ENCODE results near the gene ZFAND6. TPM values are rescaled to one million over a fixed set of nuclear protein-coding genes. Genes with fewer than 3 reads are reported as not detected.

ZFAND6 gene
- 199 and 207 TPM in 2 replicates for total RNA-seq (2013; cell fraction: nucleolus; rRNA removed)
- total RNA-seq (2014; rRNA removed) (166 and 179 TPM in 2 replicates), total RNA-seq (2014; rRNA removed; fragmentation: Illumina TruSeq; extraction: Trizol) (128 and 131 TPM in 2 replicates), total RNA-seq (2021) (71.2 and 78.9 TPM in 2 replicates), polyA plus RNA-seq (2011; rRNA removed) (162 and 175 TPM in 2 replicates), polyA plus RNA-seq (2014; fragmentation: Illumina TruSeq; extraction: Trizol) (118 and 150 TPM in 2 replicates), polyA plus RNA-seq (2014; fragmentation: Nextera tagmentation; extraction: Ambion mirVana) (100 to 1,000 TPM in 1 of 2 experiments, 10 to 100 TPM in 1; 98.1 to 111 TPM), polyA plus RNA-seq (2014; rRNA removed) (142 and 169 TPM in 2 replicates), polyA plus RNA-seq (2016; fragmentation: Nextera tagmentation; extraction: Ambion mirVana) (100 to 1,000 TPM; 171 to 173 TPM), polyA minus RNA-seq (2011; rRNA and poly(A)+ RNA removed) (130 and 193 TPM in 2 replicates), Bru-seq, nascent RNA (percentile 95 among the genes with signal in this experiment), BruChase-seq, experiment 1, labeled RNA remaining after a 6-hour chase (percentile 92 among the genes with signal in this experiment), BruChase-seq, experiment 2, labeled RNA remaining after a 2-hour chase (percentile 95 among the genes with signal in this experiment)
- 32.5 TPM for polyA plus RNA-seq (2011; ENCODE audit: low read depth)
- 103 and 115 TPM in 2 replicates for polyA plus RNA-seq (2011; cell fraction: cytosol; rRNA removed)
- 65.6 and 69.8 TPM in 2 replicates for polyA plus RNA-seq (2011; cell fraction: nucleus; rRNA removed)
- 47.6 and 57.5 TPM in 2 replicates for polyA plus RNA-seq (2012)
- polyA minus RNA-seq (2011; cell fraction: cytosol; rRNA and poly(A)+ RNA removed): 54.8 and 59.5 TPM in 2 replicates
- 57.8 and 77.6 TPM in 2 replicates for polyA minus RNA-seq (2011; cell fraction: nucleus; rRNA and poly(A)+ RNA removed)
- long read RNA-seq, experiment 1, transcript ZFAND6-213 (6 exons, 1,446 nt): minor isoform, 6 of 109 reads
- long read RNA-seq, experiment 1, transcript ZFAND6-212 (7 exons, 1,602 nt): minor isoform, 5 of 109 reads
- long read RNA-seq, experiment 1, transcript ZFAND6-201 (7 exons, 1,814 nt): minor isoform, 23 of 109 reads
- long read RNA-seq, experiment 1, transcript ZFAND6-220 (6 exons, 891 nt): major isoform, 60 of 109 reads
- long read RNA-seq, experiment 1, partial matches to known transcripts: 3 of 109 reads
- long read RNA-seq, experiment 1, other reads (novel, unspliced or antisense): 12 of 109 reads
- long read RNA-seq, experiment 2, transcript ZFAND6-201 (7 exons, 1,814 nt): minor isoform, 59 of 620 reads
- long read RNA-seq, experiment 2, transcript ZFAND6-213 (6 exons, 1,446 nt): minor isoform, 35 of 620 reads
- long read RNA-seq, experiment 2, transcript ZFAND6-220 (6 exons, 891 nt): major isoform, 376 of 620 reads
- long read RNA-seq, experiment 2, transcript ZFAND6-212 (7 exons, 1,602 nt): minor isoform, 23 of 620 reads
- long read RNA-seq, experiment 2, partial matches to known transcripts: 38 of 620 reads
- long read RNA-seq, experiment 2, other reads (novel, unspliced or antisense): 88 of 620 reads

DNA sequence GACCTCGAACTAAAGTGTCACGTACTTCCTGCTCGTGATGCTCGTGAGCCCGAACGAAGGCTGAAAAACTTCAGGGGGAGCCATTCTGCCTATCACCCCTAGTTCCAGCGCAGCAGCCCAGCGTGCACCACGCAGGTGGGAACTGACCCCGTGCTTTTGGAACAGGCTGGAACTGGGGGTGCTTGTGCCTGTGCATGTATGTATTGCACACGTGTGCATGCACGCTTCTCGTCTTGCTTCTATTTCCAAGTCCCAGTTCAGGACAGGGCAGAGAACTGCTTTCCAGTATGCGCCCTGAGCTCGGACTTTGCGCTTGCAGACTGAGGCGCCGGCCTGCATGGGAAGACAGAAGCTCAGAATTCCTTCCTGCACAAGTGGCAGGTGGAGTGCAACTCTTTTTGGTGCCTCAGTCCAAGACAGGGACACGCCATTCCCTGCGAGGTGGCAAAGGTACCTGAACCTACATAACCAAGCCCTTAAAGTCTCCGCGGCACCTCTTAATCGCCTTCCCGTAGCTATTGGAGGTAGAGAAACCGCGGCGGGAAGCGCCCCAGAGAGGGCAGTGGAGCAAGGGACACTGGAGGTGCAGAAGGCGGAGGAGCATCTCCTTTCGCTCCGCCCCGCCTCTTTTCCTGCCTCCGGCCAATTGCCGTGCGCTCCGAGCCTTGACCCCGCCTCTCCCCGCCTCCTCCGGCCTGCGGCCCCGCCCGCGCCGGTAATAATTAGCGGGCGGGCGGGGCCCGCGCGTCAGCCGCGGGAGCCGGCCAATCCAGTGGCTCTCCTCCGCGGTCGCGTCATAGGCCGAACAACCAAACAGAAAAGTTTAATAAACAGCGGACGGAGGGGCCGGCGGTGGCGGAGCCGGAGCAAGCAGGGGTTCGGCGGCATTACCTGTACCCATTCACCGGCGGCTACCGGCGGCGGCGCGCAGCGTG lies at the start of gene ZFAND6:
TSS of gene ZFAND6 (plus strand) at position 826 of the 935 bp plus-strand sequence. CDS start 60,669 bp downstream, outside the sequence.
- Histone ChIP-seq H3K79me2 (ENCODE audit: control insufficient read depth, insufficient read depth, low read length) (peaks cover 44% of the 10 kb centered on the region), H3K4me3 (peak within 1 kb of the TSS; percentile 98), H2AFZ (ENCODE audit: control insufficient read depth, low read depth, low read length) (peak within 1 kb of the TSS; percentile 92), H3K27ac (ENCODE audit: control insufficient read depth, insufficient read depth) (peak within 1 kb of the TSS; percentile 88), H3K27me3 (replicated peaks in 1 of 2; ENCODE audit: control insufficient read depth in 2 of 2, insufficient read depth in 2 of 2, low read length in 1 of 2) (no peaks in the 10 kb centered on the region), H3K4me2 (ENCODE audit: control insufficient read depth, insufficient read depth) (peak within 1 kb of the TSS; percentile 100), H3K9me3 (replicated peaks; ENCODE audit: control insufficient read depth, insufficient read depth, low read length) (no peaks in the 10 kb centered on the region), H4K20me1 (ENCODE audit: control insufficient read depth, insufficient read depth) (no peaks in the 10 kb centered on the region), H3K4me1 (ENCODE audit: control insufficient read depth, insufficient read depth, low read length) (peaks cover 32% of the 10 kb centered on the region), H3K36me3 (ENCODE audit: control insufficient read depth in 2 of 2, insufficient read depth in 2 of 2, low read length in 1 of 2) (no peaks in the 10 kb centered on the region), H3K9ac (ENCODE audit: control insufficient read depth, insufficient read depth, low read length) (peak within 1 kb of the TSS; percentile 95)
- FAIRE-seq (peak; percentile 89), DNase-seq (ENCODE audit: low read depth, low spot score) (peak; percentile 74), ATAC-seq (peak; percentile 80)
- 2% methylated on average over 68 of the region's 74 CpGs for WGBS (ENCODE audit: insufficient coverage, insufficient replicate concordance, low lambda C conversion rate, missing lambda C conversion rate)
- ChIA-PET SMC1A (ENCODE audit: uncharacterized antibody, unreplicated experiment) (interaction anchor here (0.6 to 4.0 kb wide), 14 partner anchors 12 to 1002 kb away, joined by 3 to 27 read pairs (median 4); no protein-coding TSS in a partner anchor), CTCF (interaction anchor here (0.6 to 5.8 kb wide), 5 partner anchors 13 to 114 kb away, joined by 3 to 47 read pairs (median 3); no protein-coding TSS in a partner anchor), RAD21 (ENCODE audit: unreplicated experiment) (interaction anchor here (0.7 to 6.0 kb wide), 14 partner anchors 14 to 164 kb away, joined by 3 to 59 read pairs (median 4); no protein-coding TSS in a partner anchor), POLR2A (interaction anchor here (0.6 to 6.0 kb wide), 10 partner anchors 12 to 95 kb away, joined by 3 to 27 read pairs (median 7); no protein-coding TSS in a partner anchor)
- TSS peak; percentile 77 for BruUV-seq (replicated peaks)
- in situ Hi-C loops (cut with MboI) (loop anchor here (5.0 kb wide), 1 partner anchor 37 kb away; no protein-coding TSS in a partner anchor), intact Hi-C loops (cut with micrococcal nuclease; ENCODE audit: unreplicated experiment) (loop anchor here (1.0 to 2.0 kb wide), 2 partner anchors 38 to 76 kb away; no protein-coding TSS in a partner anchor)
- TF ChIP-seq ZBED1 (IDR thresholded peaks at IDR 0.05; ENCODE audit: borderline replicate concordance) (no peak), BACH1 (IDR thresholded peaks at IDR 0.05; ENCODE audit: borderline replicate concordance) (no peak), ZSCAN29 (IDR thresholded peaks at IDR 0.05) (no peak), TARDBP (IDR thresholded peaks at IDR 0.05; ENCODE audit: borderline replicate concordance) (no peak), KAT2A (conservative IDR thresholded peaks at IDR 0.05; ENCODE audit: control insufficient read depth, low read depth, low read length) (no peak)
- TF ChIP-seq, protein P1, sequence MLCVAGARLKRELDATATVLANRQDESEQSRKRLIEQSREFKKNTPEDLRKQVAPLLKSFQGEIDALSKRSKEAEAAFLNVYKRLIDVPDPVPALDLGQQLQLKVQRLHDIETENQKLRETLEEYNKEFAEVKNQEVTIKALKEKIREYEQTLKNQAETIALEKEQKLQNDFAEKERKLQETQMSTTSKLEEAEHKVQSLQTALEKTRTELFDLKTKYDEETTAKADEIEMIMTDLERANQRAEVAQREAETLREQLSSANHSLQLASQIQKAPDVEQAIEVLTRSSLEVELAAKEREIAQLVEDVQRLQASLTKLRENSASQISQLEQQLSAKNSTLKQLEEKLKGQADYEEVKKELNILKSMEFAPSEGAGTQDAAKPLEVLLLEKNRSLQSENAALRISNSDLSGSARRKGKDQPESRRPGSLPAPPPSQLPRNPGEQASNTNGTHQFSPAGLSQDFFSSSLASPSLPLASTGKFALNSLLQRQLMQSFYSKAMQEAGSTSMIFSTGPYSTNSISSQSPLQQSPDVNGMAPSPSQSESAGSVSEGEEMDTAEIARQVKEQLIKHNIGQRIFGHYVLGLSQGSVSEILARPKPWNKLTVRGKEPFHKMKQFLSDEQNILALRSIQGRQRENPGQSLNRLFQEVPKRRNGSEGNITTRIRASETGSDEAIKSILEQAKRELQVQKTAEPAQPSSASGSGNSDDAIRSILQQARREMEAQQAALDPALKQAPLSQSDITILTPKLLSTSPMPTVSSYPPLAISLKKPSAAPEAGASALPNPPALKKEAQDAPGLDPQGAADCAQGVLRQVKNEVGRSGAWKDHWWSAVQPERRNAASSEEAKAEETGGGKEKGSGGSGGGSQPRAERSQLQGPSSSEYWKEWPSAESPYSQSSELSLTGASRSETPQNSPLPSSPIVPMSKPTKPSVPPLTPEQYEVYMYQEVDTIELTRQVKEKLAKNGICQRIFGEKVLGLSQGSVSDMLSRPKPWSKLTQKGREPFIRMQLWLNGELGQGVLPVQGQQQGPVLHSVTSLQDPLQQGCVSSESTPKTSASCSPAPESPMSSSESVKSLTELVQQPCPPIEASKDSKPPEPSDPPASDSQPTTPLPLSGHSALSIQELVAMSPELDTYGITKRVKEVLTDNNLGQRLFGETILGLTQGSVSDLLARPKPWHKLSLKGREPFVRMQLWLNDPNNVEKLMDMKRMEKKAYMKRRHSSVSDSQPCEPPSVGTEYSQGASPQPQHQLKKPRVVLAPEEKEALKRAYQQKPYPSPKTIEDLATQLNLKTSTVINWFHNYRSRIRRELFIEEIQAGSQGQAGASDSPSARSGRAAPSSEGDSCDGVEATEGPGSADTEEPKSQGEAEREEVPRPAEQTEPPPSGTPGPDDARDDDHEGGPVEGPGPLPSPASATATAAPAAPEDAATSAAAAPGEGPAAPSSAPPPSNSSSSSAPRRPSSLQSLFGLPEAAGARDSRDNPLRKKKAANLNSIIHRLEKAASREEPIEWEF (IDR thresholded peaks at IDR 0.05; ENCODE audit: insufficient replicate concordance, low read depth, low read length): no peak
- TF ChIP-seq, protein P2, sequence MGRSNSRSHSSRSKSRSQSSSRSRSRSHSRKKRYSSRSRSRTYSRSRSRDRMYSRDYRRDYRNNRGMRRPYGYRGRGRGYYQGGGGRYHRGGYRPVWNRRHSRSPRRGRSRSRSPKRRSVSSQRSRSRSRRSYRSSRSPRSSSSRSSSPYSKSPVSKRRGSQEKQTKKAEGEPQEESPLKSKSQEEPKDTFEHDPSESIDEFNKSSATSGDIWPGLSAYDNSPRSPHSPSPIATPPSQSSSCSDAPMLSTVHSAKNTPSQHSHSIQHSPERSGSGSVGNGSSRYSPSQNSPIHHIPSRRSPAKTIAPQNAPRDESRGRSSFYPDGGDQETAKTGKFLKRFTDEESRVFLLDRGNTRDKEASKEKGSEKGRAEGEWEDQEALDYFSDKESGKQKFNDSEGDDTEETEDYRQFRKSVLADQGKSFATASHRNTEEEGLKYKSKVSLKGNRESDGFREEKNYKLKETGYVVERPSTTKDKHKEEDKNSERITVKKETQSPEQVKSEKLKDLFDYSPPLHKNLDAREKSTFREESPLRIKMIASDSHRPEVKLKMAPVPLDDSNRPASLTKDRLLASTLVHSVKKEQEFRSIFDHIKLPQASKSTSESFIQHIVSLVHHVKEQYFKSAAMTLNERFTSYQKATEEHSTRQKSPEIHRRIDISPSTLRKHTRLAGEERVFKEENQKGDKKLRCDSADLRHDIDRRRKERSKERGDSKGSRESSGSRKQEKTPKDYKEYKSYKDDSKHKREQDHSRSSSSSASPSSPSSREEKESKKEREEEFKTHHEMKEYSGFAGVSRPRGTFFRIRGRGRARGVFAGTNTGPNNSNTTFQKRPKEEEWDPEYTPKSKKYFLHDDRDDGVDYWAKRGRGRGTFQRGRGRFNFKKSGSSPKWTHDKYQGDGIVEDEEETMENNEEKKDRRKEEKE (IDR thresholded peaks at IDR 0.05): no peak

All from GM12878 (cell line).